Uterus (tissue), 2 donors: ENCODE results near the gene ATP13A2.
"Not testable (repeated sequence)": the region's sequence is repeated elsewhere in the genome, so short reads cannot be mapped to it uniquely, and the experiment has no call there.

Experiments used
- CTCF ChIP-seq, 4 experiments: fragments of 200-600 bp in 2 of 4; fragments of 450-650 bp in 2 of 4; sonication (generic) in 2 of 4; IDR thresholded peaks; one replicate each; pipeline ENCODE4 v1.5.1; 2016 to 2019; ENCODE audit warnings: antibody characterized with exemption in 4 of 4, mild to moderate bottlenecking in 2 of 4, moderate library complexity in 1 of 4
- POLR2A ChIP-seq, 2 donors: fragments of 450-650 bp; IDR thresholded peaks; one replicate each; pipeline ENCODE4 v1.6.1; 2016; ENCODE audit warnings: antibody characterized with exemption in 2 of 2, mild to moderate bottlenecking in 1 of 2, moderate library complexity in 1 of 2

- not testable (repeated sequence) for TF ChIP-seq CTCF, POLR2A (IDR thresholded peaks at IDR 0.05)
Measured at GRCh38 chr1:16949026-16949425, 62.7 kb downstream of the ATP13A2 start.
